Measurements from ENCODE around the gene AASDHPPT.
"Not testable (repeated sequence)": the region's sequence is repeated elsewhere in the genome, so short reads cannot be mapped to it uniquely, and the experiment has no call there.

Gene AASDHPPT

GRCh38 chr11:106077609-106078455, at the start of gene AASDHPPT:
Gene AASDHPPT (plus strand): TSS chr11:106077662. CDS start chr11:106077711, 49 bp downstream.
- in situ Hi-C loops (cut with HindIII; ENCODE audit: low sequenced_read_pairs): no loop called here

- in situ Hi-C loops (cut with HindIII; ENCODE audit: low sequenced_read_pairs): no loop called here
Measured at GRCh38 chr11:106030609-106031008, 46.9 kb upstream of the AASDHPPT start.

GRCh38 chr11:106031202-106031810, 46.2 kb upstream of the AASDHPPT start:
- in situ Hi-C loops (cut with HindIII; ENCODE audit: low sequenced_read_pairs): no loop called here

- in situ Hi-C loops (cut with HindIII; ENCODE audit: low sequenced_read_pairs): no loop called here
Measured at GRCh38 chr11:106031936-106032335, 45.5 kb upstream of the AASDHPPT start.

GRCh38 chr11:106032861-106033260, 44.6 kb upstream of the AASDHPPT start:
- in situ Hi-C loops (cut with HindIII; ENCODE audit: low sequenced_read_pairs): no loop called here

- in situ Hi-C loops (cut with HindIII; ENCODE audit: low sequenced_read_pairs): no loop called here
Measured at GRCh38 chr11:106043540-106043939, 33.9 kb upstream of the AASDHPPT start.

- in situ Hi-C loops (cut with HindIII; ENCODE audit: low sequenced_read_pairs): no loop called here
Measured at GRCh38 chr11:106047631-106048030, 29.8 kb upstream of the AASDHPPT start.

- in situ Hi-C loops (cut with HindIII; ENCODE audit: low sequenced_read_pairs): no loop called here
Measured at GRCh38 chr11:106049727-106050476, 27.6 kb upstream of the AASDHPPT start.

- in situ Hi-C loops (cut with HindIII; ENCODE audit: low sequenced_read_pairs): no loop called here
Measured at GRCh38 chr11:106051103-106051502, 26.4 kb upstream of the AASDHPPT start.

GRCh38 chr11:106058377-106058776, 19.1 kb upstream of the AASDHPPT start:
- in situ Hi-C loops (cut with HindIII; ENCODE audit: low sequenced_read_pairs): not testable (repeated sequence)

GRCh38 chr11:106059617-106060016, 17.8 kb upstream of the AASDHPPT start:
- in situ Hi-C loops (cut with HindIII; ENCODE audit: low sequenced_read_pairs): no loop called here

GRCh38 chr11:106061249-106061784, 16.1 kb upstream of the AASDHPPT start:
- in situ Hi-C loops (cut with HindIII; ENCODE audit: low sequenced_read_pairs): no loop called here

- in situ Hi-C loops (cut with HindIII; ENCODE audit: low sequenced_read_pairs): no loop called here
Measured at GRCh38 chr11:106061954-106062949, 15.2 kb upstream of the AASDHPPT start.

- in situ Hi-C loops (cut with HindIII; ENCODE audit: low sequenced_read_pairs): no loop called here
Measured at GRCh38 chr11:106063009-106063408, 14.5 kb upstream of the AASDHPPT start.

GRCh38 chr11:106070606-106071005, 6.9 kb upstream of the AASDHPPT start:
- in situ Hi-C loops (cut with HindIII; ENCODE audit: low sequenced_read_pairs): no loop called here

GRCh38 chr11:106072804-106073203, 4.7 kb upstream of the AASDHPPT start:
- in situ Hi-C loops (cut with HindIII; ENCODE audit: low sequenced_read_pairs): no loop called here

- in situ Hi-C loops (cut with HindIII; ENCODE audit: low sequenced_read_pairs): no loop called here
Measured at GRCh38 chr11:106076171-106076918, 1.1 kb upstream of the AASDHPPT start.

- in situ Hi-C loops (cut with HindIII; ENCODE audit: low sequenced_read_pairs): no loop called here
Measured at GRCh38 chr11:106076919-106077608, 398 bp upstream of the AASDHPPT start, which contains the start of gene KBTBD3. Gene KBTBD3 (minus strand): TSS chr11:106077347. CDS start chr11:106059097, 18,250 bp downstream.

GRCh38 chr11:106082096-106082495, 4.6 kb downstream of the AASDHPPT start:
- in situ Hi-C loops (cut with HindIII; ENCODE audit: low sequenced_read_pairs): no loop called here

Data from DLD1 (cell line).